ENCODE results near the gene RASGRF1. TPM values are rescaled to one million over a fixed set of nuclear protein-coding genes. Genes with fewer than 3 reads are reported as not detected.
"Not testable (repeated sequence)": the region's sequence is repeated elsewhere in the genome, so short reads cannot be mapped to it uniquely, and the experiment has no call there.

Gene RASGRF1
- total RNA-seq, 4 donors from 2014 or later, result 0.80 TPM; not detected in 3

DNA sequence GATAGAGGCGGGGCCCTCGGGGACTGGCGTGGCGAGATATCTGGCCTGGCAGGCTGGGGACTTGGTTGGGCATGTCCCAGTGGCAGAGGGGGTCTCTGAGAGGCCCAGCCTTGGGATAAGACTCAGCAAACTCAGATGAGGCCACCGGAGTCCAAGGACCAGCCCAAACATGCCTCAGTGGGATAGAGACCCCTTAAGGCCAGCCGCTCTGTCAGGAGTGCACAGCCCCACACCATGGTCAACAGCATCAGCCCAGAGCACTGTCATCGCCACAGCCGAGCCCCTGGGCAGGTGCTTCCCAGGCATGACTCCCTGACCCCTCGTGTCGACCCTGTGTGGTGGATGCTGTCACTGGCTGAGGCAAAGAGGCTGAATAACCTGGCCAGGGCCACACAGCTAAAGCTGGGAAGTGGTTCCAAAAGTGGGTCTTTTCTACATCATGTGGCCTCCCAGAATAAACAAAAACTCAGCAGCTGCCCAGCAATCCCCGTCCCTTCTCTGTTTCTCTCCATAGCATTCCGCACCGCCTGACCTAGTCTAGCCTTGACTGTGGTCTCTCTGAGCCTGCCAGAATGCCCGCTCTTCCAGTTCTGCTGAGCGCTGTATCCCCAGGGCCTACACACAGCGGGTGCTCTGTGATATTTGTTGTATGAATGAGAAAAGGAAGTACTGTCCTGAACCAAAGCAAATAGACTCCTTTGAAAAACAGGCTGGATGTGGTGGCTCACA, 160.9 kb downstream of the RASGRF1 start:
- WGBS, result 89% methylated on average over 7 of the region's 16 CpGs
- H3K27me3 ChIP-seq, result no peaks in the 10 kb centered on the region
- no peak overlapping the region for H3K4me3 ChIP-seq
- H3K36me3 ChIP-seq, result peaks cover 48% of the 10 kb centered on the region
- no peak for DNase-seq (ENCODE audit: low spot score in 2 of 2)
- H3K4me1 ChIP-seq, result peaks cover 30% of the 10 kb centered on the region
- no peak overlapping the region for H3K27ac ChIP-seq
- no peaks in the 10 kb centered on the region for H3K9me3 ChIP-seq
- TF ChIP-seq, protein P1, sequence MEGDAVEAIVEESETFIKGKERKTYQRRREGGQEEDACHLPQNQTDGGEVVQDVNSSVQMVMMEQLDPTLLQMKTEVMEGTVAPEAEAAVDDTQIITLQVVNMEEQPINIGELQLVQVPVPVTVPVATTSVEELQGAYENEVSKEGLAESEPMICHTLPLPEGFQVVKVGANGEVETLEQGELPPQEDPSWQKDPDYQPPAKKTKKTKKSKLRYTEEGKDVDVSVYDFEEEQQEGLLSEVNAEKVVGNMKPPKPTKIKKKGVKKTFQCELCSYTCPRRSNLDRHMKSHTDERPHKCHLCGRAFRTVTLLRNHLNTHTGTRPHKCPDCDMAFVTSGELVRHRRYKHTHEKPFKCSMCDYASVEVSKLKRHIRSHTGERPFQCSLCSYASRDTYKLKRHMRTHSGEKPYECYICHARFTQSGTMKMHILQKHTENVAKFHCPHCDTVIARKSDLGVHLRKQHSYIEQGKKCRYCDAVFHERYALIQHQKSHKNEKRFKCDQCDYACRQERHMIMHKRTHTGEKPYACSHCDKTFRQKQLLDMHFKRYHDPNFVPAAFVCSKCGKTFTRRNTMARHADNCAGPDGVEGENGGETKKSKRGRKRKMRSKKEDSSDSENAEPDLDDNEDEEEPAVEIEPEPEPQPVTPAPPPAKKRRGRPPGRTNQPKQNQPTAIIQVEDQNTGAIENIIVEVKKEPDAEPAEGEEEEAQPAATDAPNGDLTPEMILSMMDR (IDR thresholded peaks at IDR 0.05), result no peak
- TF ChIP-seq EP300 (IDR thresholded peaks at IDR 0.05) (no peak), POLR2AphosphoS5 (IDR thresholded peaks at IDR 0.05) (no peak), POLR2A (IDR thresholded peaks at IDR 0.05) (no peak)

DNA sequence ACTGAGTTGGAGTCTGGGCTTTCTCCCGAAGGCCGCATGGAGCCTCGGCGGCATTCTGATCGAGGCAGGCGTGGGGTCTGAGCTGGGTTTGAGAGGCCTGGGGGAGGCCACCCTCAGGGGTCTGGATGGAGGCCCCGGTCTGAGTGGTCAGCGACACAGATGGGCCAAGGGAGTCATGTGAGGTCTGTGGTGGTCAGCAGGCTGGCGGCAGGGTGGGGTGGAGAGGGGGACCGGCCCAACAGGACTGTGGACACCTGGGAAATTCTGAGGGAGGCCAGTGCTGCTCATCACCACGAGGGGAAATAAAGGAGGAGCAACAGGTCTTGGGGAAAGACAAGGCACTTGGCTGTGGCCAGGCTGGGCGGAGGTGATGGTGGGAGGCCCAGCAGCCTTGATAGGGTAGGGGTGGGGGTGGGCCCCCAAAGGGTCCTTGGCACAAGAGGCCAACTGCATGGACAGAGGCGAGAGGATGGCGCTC, 161.9 kb downstream of the RASGRF1 start:
- H3K4me1 ChIP-seq, result peaks cover 20% of the 10 kb centered on the region
- TF ChIP-seq POLR2AphosphoS5 (IDR thresholded peaks at IDR 0.05) (no peak), EP300 (IDR thresholded peaks at IDR 0.05) (no peak), POLR2A (IDR thresholded peaks at IDR 0.05) (no peak)
- TF ChIP-seq, protein P1 (IDR thresholded peaks at IDR 0.05), result no peak
- no peak overlapping the region for H3K27ac ChIP-seq
- no peak for DNase-seq (ENCODE audit: low spot score in 2 of 2)
- H3K9me3 ChIP-seq, result no peaks in the 10 kb centered on the region
- no peaks in the 10 kb centered on the region for H3K27me3 ChIP-seq
- no peak overlapping the region for H3K4me3 ChIP-seq
- WGBS, result 80% methylated on average over 14 of the region's 14 CpGs
- H3K36me3 ChIP-seq, result peaks cover 50% of the 10 kb centered on the region

DNA sequence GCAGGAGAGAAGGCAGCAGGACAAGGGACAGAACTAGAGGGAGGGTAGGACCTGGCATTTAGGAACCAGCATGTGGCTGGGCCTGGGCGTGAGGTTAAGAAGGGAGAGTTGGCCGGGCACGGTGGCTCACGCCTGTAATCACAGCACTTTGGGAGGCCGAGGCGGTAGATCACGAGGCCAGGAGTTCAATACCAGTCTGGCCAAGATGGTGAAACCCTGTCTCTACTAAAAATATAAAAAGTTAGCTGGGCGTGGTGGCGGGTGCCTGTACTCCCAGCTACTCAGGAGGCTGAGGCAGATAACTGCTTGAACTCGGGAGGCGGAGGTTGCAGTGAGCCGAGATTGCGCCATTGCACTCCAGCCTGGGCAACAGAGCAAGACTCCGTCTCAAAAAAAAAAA, 162.4 kb downstream of the RASGRF1 start:
- not testable (repeated sequence) for DNase-seq (ENCODE audit: low spot score in 2 of 2); H3K4me3 ChIP-seq; H3K27ac ChIP-seq; H3K27me3 ChIP-seq; H3K9me3 ChIP-seq
- H3K4me1 ChIP-seq, result peaks cover 15% of the 10 kb centered on the region
- H3K36me3 ChIP-seq, result peaks cover 51% of the 10 kb centered on the region
- WGBS, result 88% methylated on average over 14 of the region's 14 CpGs

DNA sequence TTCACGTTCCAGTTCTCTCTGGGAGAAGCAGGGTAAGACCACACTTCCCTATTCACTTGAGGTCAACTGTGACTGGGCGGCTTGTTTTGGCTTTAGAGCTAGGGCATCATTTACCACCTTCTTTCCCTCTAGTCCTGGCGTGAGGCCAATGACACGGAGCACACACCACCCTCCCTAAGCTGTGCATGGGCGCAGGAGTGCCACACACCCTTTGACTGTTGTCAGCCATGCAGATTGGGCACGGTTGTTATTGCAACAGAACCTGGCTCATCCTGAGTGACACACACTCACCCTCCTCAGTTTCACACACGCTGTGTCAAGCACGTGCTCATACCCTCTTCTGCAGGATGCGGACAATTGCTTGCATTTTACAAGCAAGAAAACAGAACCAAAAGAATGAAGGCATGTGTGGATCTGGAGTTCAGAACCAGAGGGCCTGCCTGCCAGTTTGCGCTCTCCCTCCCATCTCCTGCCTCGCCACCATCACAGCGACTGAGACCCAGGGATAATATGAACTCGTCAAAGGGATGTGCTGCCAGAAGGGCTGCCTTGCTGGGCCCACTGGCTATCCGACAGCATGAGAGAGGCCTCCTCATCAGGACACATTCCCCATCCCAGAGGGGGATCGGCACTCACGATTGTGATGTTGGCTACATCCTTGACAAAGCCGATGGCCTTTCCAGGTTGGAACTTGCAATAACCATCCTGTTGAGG, 163.3 kb downstream of the RASGRF1 start:
- no peak overlapping the region for H3K4me3 ChIP-seq
- WGBS, result 78% methylated on average over 17 of the region's 17 CpGs
- TF ChIP-seq EP300 (IDR thresholded peaks at IDR 0.05) (no peak), POLR2AphosphoS5 (IDR thresholded peaks at IDR 0.05) (no peak), POLR2A (IDR thresholded peaks at IDR 0.05) (no peak)
- TF ChIP-seq, protein P1 (IDR thresholded peaks at IDR 0.05), result no peak
- DNase-seq (ENCODE audit: low spot score in 2 of 2), result peak in 1 of 2 donors; percentile 37
- no peak overlapping the region for H3K27ac ChIP-seq
- H3K36me3 ChIP-seq, result peaks cover 60% of the 10 kb centered on the region
- H3K27me3 ChIP-seq, result no peaks in the 10 kb centered on the region
- peaks cover 12% of the 10 kb centered on the region for H3K4me1 ChIP-seq
- H3K9me3 ChIP-seq, result no peaks in the 10 kb centered on the region

DNA sequence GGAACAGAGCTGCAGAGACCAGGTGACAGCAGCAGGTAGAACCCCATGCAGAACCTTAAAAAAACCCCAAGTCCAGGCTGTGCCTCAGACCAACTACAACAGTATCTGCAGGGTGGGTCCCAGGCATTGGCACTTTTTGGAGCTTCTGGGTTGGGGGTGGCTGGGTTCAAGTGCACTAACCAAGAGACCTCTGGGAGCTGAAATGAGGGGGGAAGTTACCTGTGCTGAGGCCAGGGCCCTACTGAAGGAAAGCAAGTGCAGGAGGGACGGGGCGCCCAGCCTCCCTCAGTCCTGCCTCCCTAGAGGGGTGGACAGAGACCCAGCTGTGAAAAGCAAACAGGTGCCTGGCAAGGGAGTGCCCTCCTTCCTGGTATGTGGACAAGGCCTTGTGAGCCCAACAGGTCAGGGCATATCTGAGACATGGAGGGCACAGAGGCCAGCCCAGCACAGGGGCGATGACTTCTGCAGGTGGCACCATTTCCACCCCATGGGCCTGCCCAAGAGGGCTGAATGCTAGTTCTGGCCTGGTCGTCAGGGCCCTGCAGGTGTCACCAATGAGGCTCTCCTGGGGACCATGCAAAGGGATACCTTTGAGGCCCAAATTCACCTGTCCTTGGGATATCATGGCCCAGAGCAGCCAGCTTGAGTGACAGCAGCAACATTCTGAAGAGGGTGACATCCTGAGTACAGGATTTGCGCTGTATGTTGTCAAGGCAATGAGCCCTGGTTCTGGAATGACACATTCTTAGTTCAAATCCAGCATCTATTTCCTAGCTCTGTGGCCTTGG, 164.4 kb downstream of the RASGRF1 start:
- DNase-seq (ENCODE audit: low spot score in 2 of 2), result peak in 1 of 2 donors; percentile 52
- Histone ChIP-seq H3K4me1 (peaks cover 8% of the 10 kb centered on the region), H3K27ac (no peak overlapping the region), H3K36me3 (peaks cover 71% of the 10 kb centered on the region), H3K9me3 (no peaks in the 10 kb centered on the region), H3K27me3 (no peaks in the 10 kb centered on the region), H3K4me3 (no peak overlapping the region)
- TF ChIP-seq EP300 (IDR thresholded peaks at IDR 0.05) (no peak), POLR2AphosphoS5 (IDR thresholded peaks at IDR 0.05) (no peak), POLR2A (IDR thresholded peaks at IDR 0.05) (no peak)
- TF ChIP-seq, protein P1 (IDR thresholded peaks at IDR 0.05), result no peak
- 85% methylated on average over 5 of the region's 5 CpGs for WGBS
